ENCODE data around the gene ZSCAN31. TPM values are rescaled to one million over a fixed set of nuclear protein-coding genes. Genes with fewer than 3 reads are reported as not detected.

ZSCAN31 gene
- polyA plus RNA-seq, 1 of the 3 experiments (the other 2 are of a cell fraction), result 1.9 TPM

DNA sequence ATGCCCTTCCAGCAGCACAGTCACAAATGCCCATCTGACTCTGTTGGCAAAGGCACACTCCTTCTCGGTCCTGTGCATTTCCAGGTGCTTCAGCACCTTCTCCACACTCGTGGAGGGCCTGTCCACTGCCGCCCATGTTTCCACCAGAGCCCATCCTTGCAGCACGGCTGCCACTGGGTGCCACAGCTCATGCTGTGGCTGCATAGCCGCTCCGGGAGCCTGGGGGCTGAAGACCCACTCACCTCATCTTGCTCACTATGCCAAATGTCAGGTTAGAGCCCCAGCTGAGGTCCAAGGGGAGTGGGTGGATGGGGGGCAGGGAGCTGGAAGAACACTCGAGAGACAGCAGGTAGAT lies 20.7 kb upstream of the ZSCAN31 start:
- H3K4me2 ChIP-seq, result peak overlapping the region; percentile 85
- ChIA-PET POLR2A (interaction anchor here (0.6 to 2.2 kb wide), 10 partner anchors 21 to 464 kb away, joined by 3 to 12 read pairs (median 7); partner anchors contain the start of genes PGBD1, ZKSCAN4, ZKSCAN8 and ZSCAN26), CTCF (interaction anchor here (0.6 to 3.4 kb wide), 58 partner anchors 9 to 328 kb away, joined by 3 to 29 read pairs (median 5); partner anchors contain the start of genes PGBD1, ZKSCAN4, ZKSCAN8 and ZSCAN12)
- DNase-seq, result no peak
- peak overlapping the region in 1 of 2 experiments; percentile 59; a peak in 2 of 4 replicates for H3K27ac ChIP-seq (ENCODE audit: low read depth in 2 of 2, low read length in 1 of 2)
- H3K9ac ChIP-seq, result peak overlapping the region; percentile 51; the same call in 1 of the 2 replicates
- WGBS (ENCODE audit: low lambda C conversion rate), result 67% methylated on average over 5 of the region's 7 CpGs
- no peak overlapping the region; a peak in 1 of 4 replicates for H3K4me3 ChIP-seq (ENCODE audit: low read depth in 2 of 2, low read length in 1 of 2)
- H4K20me1 ChIP-seq (ENCODE audit: insufficient read depth), result no peaks in the 10 kb centered on the region
- TF ChIP-seq SIN3A (IDR thresholded peaks at IDR 0.05; ENCODE audit: borderline replicate concordance, low read depth, low read length) (no peak), EP300 (IDR thresholded peaks at IDR 0.05; ENCODE audit: borderline replicate concordance in 1 of 2, low read depth in 1 of 2, low read length in 1 of 2) (no peak), RCOR1 (IDR thresholded peaks at IDR 0.05; ENCODE audit: low read length) (no peak), NRF1 (IDR thresholded peaks at IDR 0.05; ENCODE audit: low read depth, low read length) (no peak), SMC3 (IDR thresholded peaks at IDR 0.05; ENCODE audit: low read depth, low read length) (no peak), CHD2 (IDR thresholded peaks at IDR 0.05; ENCODE audit: low read length, partially characterized antibody) (no peak), MXI1 (IDR thresholded peaks at IDR 0.05; ENCODE audit: low read depth, low read length) (no peak), RAD21 (IDR thresholded peaks at IDR 0.05; ENCODE audit: low read length) (no peak)
- TF ChIP-seq, protein P1, sequence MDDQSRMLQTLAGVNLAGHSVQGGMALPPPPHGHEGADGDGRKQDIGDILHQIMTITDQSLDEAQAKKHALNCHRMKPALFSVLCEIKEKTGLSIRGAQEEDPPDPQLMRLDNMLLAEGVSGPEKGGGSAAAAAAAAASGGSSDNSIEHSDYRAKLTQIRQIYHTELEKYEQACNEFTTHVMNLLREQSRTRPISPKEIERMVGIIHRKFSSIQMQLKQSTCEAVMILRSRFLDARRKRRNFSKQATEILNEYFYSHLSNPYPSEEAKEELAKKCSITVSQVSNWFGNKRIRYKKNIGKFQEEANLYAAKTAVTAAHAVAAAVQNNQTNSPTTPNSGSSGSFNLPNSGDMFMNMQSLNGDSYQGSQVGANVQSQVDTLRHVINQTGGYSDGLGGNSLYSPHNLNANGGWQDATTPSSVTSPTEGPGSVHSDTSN (IDR thresholded peaks at IDR 0.05), result no peak
- TF ChIP-seq, protein P2, sequence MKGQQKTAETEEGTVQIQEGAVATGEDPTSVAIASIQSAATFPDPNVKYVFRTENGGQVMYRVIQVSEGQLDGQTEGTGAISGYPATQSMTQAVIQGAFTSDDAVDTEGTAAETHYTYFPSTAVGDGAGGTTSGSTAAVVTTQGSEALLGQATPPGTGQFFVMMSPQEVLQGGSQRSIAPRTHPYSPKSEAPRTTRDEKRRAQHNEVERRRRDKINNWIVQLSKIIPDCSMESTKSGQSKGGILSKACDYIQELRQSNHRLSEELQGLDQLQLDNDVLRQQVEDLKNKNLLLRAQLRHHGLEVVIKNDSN (IDR thresholded peaks at IDR 0.05; ENCODE audit: borderline replicate concordance, low read depth), result no peak
- TF ChIP-seq, protein P3, sequence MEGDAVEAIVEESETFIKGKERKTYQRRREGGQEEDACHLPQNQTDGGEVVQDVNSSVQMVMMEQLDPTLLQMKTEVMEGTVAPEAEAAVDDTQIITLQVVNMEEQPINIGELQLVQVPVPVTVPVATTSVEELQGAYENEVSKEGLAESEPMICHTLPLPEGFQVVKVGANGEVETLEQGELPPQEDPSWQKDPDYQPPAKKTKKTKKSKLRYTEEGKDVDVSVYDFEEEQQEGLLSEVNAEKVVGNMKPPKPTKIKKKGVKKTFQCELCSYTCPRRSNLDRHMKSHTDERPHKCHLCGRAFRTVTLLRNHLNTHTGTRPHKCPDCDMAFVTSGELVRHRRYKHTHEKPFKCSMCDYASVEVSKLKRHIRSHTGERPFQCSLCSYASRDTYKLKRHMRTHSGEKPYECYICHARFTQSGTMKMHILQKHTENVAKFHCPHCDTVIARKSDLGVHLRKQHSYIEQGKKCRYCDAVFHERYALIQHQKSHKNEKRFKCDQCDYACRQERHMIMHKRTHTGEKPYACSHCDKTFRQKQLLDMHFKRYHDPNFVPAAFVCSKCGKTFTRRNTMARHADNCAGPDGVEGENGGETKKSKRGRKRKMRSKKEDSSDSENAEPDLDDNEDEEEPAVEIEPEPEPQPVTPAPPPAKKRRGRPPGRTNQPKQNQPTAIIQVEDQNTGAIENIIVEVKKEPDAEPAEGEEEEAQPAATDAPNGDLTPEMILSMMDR (IDR thresholded peaks at IDR 0.05), result no peak
- peaks cover 4 to 14% of the 10 kb centered on the region in 2 experiments for H3K36me3 ChIP-seq (replicated peaks in 1 of 2; ENCODE audit: control insufficient read depth in 1 of 2, insufficient read depth in 2 of 2, low read length in 1 of 2)
- H3F3A ChIP-seq (replicated peaks; ENCODE audit: insufficient read depth), result no peaks in the 10 kb centered on the region
- H2AFZ ChIP-seq (ENCODE audit: low read depth), result 0 out of 2 replicates have a peak overlapping the region, but pooled peaks have one; percentile 24
- peaks cover 10 to 17% of the 10 kb centered on the region in 2 experiments; a peak in 3 of 4 replicates for H3K4me1 ChIP-seq (ENCODE audit: control insufficient read depth in 1 of 2, insufficient read depth in 2 of 2, low read depth in 1 of 2, low read length in 1 of 2)
- no peaks in the 10 kb centered on the region for H3K27me3 ChIP-seq (ENCODE audit: insufficient read depth)
- H3K79me2 ChIP-seq (ENCODE audit: insufficient read depth), result peaks cover 22% of the 10 kb centered on the region
- no peaks in the 10 kb centered on the region for H3K9me3 ChIP-seq
- H3K9me2 ChIP-seq, result no peaks in the 10 kb centered on the region
